Progenitor cell of endocrine pancreas (in vitro differentiated cells): Measurements from ENCODE around the gene NRG2. TPM values are rescaled to one million over a fixed set of nuclear protein-coding genes. Genes with fewer than 3 reads are reported as not detected.

Experiments
- DNase-seq: peaks from one replicate; pipeline ENCODE4 v3.0.0; 2021; ENCODE audit warnings: low spot score; ENCODE audit not compliant: unreplicated experiment
- H3K27ac Mint-ChIP-seq: 2 replicates; pipeline ENCODE4 v1.8.0; 2021; ENCODE audit warnings: mild to moderate bottlenecking, moderate library complexity, mixed read lengths
- H3K27me3 Mint-ChIP-seq: 2 replicates; pipeline ENCODE4 v1.8.0; 2021; ENCODE audit warnings: mixed read lengths
- H3K36me3 Mint-ChIP-seq: 2 replicates; pipeline ENCODE4 v1.8.0; 2022; ENCODE audit warnings: mixed read lengths; ENCODE audit not compliant: insufficient read depth
- H3K4me1 Mint-ChIP-seq: 2 replicates; pipeline ENCODE4 v1.8.0; 2021; ENCODE audit warnings: low read depth, mixed read lengths
- H3K4me3 Mint-ChIP-seq: 2 replicates; pipeline ENCODE4 v1.8.0; 2021; ENCODE audit warnings: low read depth, mild to moderate bottlenecking, moderate library complexity, mixed read lengths
- H3K9me3 Mint-ChIP-seq: 2 replicates; pipeline ENCODE4 v1.8.0; 2021; ENCODE audit warnings: low read depth, mixed read lengths
- total RNA-seq: library from RNA; stranded (reverse); gene quantifications from 2 replicates; pipeline ENCODE4 v1.2.1, GENCODE V29; 2021
- TF ChIP-seq, protein P1 (sequence below): fragments of 200-600 bp; sonication (generic); IDR thresholded peaks from one replicate; pipeline ENCODE4 v1.5.0; 2021; ENCODE audit warnings: antibody characterized with exemption, mild to moderate bottlenecking; ENCODE audit not compliant: unreplicated experiment

Gene NRG2
- total RNA-seq, 1 donor from 2014 or later, result 5.5 TPM

DNA sequence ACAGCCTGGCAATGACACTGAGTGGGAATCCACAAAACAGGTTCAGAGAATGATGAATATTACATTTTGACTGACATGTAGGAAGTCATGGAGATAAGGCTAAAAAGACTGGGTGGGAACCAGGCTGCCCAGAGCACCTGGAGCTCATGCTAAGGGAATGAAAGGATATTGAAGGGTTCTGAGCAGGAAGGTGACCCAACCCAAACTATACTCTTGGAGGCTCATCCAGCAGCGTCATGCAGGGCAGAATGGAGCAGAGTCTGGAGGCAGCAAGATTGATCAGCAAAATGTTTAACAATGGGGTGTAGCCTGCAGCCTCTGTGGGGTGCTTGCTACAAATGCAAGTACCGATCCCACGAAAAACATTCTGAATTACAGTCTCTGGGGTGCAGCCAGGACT, 127.3 kb downstream of the NRG2 start:
- peaks cover 4% of the 10 kb centered on the region for H3K9me3 Mint-ChIP-seq
- no peak overlapping the region for H3K27ac Mint-ChIP-seq
- peaks cover 5% of the 10 kb centered on the region for H3K27me3 Mint-ChIP-seq
- TF ChIP-seq, protein P1, sequence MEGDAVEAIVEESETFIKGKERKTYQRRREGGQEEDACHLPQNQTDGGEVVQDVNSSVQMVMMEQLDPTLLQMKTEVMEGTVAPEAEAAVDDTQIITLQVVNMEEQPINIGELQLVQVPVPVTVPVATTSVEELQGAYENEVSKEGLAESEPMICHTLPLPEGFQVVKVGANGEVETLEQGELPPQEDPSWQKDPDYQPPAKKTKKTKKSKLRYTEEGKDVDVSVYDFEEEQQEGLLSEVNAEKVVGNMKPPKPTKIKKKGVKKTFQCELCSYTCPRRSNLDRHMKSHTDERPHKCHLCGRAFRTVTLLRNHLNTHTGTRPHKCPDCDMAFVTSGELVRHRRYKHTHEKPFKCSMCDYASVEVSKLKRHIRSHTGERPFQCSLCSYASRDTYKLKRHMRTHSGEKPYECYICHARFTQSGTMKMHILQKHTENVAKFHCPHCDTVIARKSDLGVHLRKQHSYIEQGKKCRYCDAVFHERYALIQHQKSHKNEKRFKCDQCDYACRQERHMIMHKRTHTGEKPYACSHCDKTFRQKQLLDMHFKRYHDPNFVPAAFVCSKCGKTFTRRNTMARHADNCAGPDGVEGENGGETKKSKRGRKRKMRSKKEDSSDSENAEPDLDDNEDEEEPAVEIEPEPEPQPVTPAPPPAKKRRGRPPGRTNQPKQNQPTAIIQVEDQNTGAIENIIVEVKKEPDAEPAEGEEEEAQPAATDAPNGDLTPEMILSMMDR, result no peak
- no peaks in the 10 kb centered on the region for H3K4me1 Mint-ChIP-seq
- H3K4me3 Mint-ChIP-seq, result no peak overlapping the region
- H3K36me3 Mint-ChIP-seq, result no peaks in the 10 kb centered on the region
- DNase-seq, result no peak

DNA sequence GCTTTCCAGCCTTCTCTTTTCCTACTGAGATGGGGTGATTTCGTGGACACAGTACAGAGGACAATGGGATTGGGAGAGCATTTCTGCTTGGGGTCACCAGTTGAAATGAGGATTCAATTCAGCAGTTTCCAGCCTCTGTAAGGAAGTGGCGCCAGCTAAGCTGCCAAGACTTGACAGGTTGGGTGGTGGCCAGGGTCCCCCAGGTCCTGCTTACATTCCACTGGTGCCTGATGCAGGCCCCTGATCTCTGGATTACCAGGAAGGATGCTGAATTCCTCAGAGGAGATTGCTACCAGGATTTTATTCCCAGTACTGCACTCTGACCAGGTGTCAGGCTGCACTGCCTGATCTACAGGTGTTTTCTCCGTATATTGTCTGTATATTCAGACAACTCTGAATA, 127.8 kb downstream of the NRG2 start:
- Mint-ChIP-seq H3K4me3 (no peak overlapping the region), H3K27me3 (peaks cover 8% of the 10 kb centered on the region), H3K27ac (no peak overlapping the region), H3K36me3 (no peaks in the 10 kb centered on the region), H3K4me1 (no peaks in the 10 kb centered on the region), H3K9me3 (peaks cover 4% of the 10 kb centered on the region)
- TF ChIP-seq, protein P1, result no peak
- no peak for DNase-seq

DNA sequence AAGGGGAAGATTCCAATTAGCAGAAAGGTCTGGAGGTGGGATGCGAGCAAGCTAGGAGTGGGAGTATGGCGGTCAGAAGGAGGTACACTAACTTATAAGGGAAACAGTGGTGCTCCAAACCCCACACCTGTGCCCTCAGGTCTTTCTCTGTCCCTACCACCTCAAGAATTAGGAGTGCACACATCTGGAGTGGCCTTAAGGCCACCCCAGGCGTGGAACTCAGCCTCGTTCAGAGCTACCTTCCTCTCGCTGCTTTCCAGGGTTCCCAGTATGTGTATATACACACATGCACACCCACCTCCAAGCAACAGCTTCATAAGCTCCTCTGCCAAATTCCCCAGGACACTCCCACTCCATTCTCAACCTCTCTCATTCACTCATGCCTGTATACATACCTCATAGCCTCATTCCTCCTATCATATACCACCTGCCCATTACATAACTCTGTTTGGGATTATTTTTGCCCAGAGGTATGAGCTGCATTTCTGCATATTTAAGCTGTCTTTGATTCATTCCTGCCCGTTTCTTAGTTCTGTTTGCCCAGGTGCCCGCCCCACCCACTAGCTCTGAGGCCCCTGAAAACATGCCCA, 128.8 kb downstream of the NRG2 start:
- Mint-ChIP-seq H3K27me3 (peaks cover 8% of the 10 kb centered on the region), H3K4me3 (no peak overlapping the region), H3K27ac (no peak overlapping the region), H3K4me1 (no peaks in the 10 kb centered on the region), H3K36me3 (no peaks in the 10 kb centered on the region), H3K9me3 (peaks cover 4% of the 10 kb centered on the region)
- TF ChIP-seq, protein P1, result no peak
- DNase-seq, result no peak

DNA sequence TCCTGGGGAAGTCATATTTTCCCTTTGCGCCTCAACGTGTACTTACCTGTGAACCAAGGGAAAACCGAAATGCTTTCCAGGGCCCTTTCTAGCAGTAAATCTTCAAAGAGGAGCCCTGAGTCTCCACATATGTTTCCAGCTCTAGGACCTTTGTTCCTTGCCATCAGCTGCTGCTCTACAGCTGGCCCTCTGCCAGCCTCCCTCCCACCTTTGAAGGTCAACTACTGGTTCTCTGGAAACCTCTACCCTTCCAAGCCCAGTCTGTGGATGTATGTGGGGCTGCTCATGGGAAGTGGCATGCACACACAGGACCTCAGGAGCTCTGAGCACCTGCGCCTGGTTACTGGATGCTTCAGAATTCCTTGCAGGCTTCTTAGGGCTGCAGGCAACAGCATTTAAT, 130.3 kb downstream of the NRG2 start:
- Mint-ChIP-seq H3K27ac (no peak overlapping the region), H3K9me3 (peaks cover 4% of the 10 kb centered on the region), H3K4me3 (no peak overlapping the region), H3K27me3 (peaks cover 8% of the 10 kb centered on the region), H3K4me1 (no peaks in the 10 kb centered on the region), H3K36me3 (no peaks in the 10 kb centered on the region)
- TF ChIP-seq, protein P1, result no peak
- no peak for DNase-seq

DNA sequence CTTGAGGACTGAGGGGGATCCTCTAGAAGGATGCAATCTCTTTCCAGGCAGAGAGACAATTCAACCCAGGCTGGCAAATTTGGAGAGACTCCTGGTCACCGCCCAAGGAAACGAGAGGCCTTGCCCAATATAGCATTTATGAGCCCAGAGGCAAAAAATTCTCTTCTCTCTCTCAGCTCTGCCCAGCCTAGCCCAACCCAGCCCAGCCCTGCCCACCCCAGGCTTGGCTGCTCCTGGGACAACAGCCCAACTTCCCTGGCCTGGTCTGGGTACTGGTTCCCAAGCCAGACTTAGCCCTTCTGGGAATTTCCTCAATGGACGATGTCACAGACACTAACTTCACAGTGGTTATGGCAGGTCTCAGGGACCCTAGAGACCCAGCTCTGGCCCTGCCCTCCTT, 130.9 kb downstream of the NRG2 start:
- no peak overlapping the region for H3K4me3 Mint-ChIP-seq
- H3K27me3 Mint-ChIP-seq, result peaks cover 8% of the 10 kb centered on the region
- DNase-seq, result no peak
- H3K9me3 Mint-ChIP-seq, result peaks cover 4% of the 10 kb centered on the region
- no peaks in the 10 kb centered on the region for H3K36me3 Mint-ChIP-seq
- TF ChIP-seq, protein P1, result no peak
- no peak overlapping the region for H3K27ac Mint-ChIP-seq
- no peaks in the 10 kb centered on the region for H3K4me1 Mint-ChIP-seq
